ENCODE measurements around the gene EPN3.

- TF ChIP-seq CTCF (IDR thresholded peaks at IDR 0.05; ENCODE audit: poor library complexity) (no peak), EZH2phosphoT487 (IDR thresholded peaks at IDR 0.05; ENCODE audit: low read depth, severe bottlenecking, unreplicated experiment) (no peak)
These were observed 15.2 kb downstream of the EPN3 start for GRCh38 chr17:50547736-50548083.
